ENCODE measurements around the gene PARD3.

DNA sequence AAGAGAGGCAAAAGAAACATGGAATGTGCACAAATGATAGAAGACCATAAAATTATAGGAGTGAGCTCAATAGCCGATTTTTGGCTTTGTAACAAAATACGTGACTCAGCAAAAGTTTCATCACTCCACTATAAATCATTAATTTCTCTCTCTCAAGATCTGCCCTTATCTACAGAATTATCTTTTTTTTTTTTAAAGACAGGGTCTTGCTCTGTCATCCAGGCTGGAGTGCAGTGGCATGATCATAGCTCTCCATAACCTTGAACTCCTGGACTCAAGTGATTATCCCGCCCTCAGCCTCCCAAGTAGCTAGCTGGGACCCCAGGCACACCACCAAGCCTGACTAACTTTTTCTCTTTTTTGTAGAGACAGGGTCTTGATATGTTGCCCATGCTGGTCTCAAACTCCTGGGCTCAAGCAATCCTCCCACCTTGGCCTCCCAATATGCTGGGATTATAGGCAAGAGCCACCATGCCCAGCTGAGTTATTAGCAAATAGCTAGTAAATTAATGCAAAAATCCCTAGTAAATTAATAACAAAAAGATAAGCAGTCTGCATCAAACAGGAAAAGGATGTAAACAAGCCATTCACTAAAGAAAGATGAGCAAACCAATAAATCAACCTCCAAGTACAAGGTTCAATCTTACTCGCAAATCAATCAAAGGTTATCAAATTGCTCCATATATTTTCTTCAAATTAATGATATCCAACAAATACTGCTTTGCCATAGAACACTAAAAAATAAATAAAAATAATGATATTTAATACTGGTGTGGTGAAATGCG lies 450.7 kb downstream of the PARD3 start:
- TF ChIP-seq CTCF (IDR thresholded peaks at IDR 0.05) (no peak), EZH2 (IDR thresholded peaks at IDR 0.05) (no peak), EZH2phosphoT487 (IDR thresholded peaks at IDR 0.05) (no peak)

Data from neural progenitor cell (in vitro differentiated cells).